ENCODE results near the gene EFCAB5. TPM values are rescaled to one million over a fixed set of nuclear protein-coding genes. Genes with fewer than 3 reads are reported as not detected.

The EFCAB5 gene
- total RNA-seq, 1 donor from 2014 or later = 1.8 TPM

- DNase-seq (no peak), ATAC-seq (no peak)
- Histone ChIP-seq H3K9me3 (no peaks in the 10 kb centered on the region), H3K27me3 (ENCODE audit: low read depth) (no peaks in the 10 kb centered on the region), H3K4me3 (no peak overlapping the region), H3K27ac (no peak overlapping the region), H3K4me1 (no peaks in the 10 kb centered on the region), H3K36me3 (no peaks in the 10 kb centered on the region)
- intact Hi-C loops (cut with DNase I) = no loop called here
- TF ChIP-seq, protein P1, sequence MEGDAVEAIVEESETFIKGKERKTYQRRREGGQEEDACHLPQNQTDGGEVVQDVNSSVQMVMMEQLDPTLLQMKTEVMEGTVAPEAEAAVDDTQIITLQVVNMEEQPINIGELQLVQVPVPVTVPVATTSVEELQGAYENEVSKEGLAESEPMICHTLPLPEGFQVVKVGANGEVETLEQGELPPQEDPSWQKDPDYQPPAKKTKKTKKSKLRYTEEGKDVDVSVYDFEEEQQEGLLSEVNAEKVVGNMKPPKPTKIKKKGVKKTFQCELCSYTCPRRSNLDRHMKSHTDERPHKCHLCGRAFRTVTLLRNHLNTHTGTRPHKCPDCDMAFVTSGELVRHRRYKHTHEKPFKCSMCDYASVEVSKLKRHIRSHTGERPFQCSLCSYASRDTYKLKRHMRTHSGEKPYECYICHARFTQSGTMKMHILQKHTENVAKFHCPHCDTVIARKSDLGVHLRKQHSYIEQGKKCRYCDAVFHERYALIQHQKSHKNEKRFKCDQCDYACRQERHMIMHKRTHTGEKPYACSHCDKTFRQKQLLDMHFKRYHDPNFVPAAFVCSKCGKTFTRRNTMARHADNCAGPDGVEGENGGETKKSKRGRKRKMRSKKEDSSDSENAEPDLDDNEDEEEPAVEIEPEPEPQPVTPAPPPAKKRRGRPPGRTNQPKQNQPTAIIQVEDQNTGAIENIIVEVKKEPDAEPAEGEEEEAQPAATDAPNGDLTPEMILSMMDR (IDR thresholded peaks at IDR 0.05) = no peak
Observed at GRCh38 chr17:29977836-29978235, 36.4 kb downstream of the EFCAB5 start.

GRCh38 chr17:29980261-29980660 is 38.8 kb downstream of the EFCAB5 start:
- TF ChIP-seq, protein P1 (IDR thresholded peaks at IDR 0.05) = no peak
- Histone ChIP-seq H3K4me3 (no peak overlapping the region), H3K27ac (no peak overlapping the region), H3K4me1 (no peaks in the 10 kb centered on the region), H3K27me3 (ENCODE audit: low read depth) (no peaks in the 10 kb centered on the region), H3K9me3 (no peaks in the 10 kb centered on the region), H3K36me3 (no peaks in the 10 kb centered on the region)
- DNase-seq (no peak), ATAC-seq (no peak)
- intact Hi-C loops (cut with DNase I) = no loop called here

DNA sequence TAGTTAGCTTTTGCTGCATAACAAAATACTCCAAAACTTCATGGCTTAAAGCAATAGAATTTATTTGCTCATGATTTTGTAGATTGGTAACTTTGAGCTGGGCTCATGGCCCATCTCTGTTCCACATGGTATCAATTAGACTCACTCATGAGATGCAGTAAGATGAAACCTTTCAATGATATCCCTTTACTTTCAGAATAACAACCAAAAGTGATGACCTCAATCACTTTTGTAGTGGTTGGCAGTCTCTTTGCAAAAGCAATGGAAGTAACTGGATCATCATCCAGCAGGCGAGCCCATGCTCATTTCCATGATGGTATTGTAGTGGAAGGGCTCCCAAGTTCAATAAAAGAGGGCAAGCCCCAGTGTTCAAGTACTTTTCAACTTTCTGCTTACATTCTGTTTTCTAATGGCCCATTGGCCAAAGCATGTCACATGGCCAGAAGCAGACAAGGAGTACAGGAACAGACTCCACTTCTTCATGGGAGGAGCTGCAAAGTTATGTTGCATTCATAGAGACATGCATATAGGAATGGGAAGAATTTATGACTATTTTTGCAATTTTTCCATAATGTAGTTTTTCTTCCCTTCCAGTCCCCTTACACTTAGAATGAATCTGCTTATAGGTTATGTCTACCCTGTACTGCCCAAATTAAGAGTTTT is 41.7 kb downstream of the EFCAB5 start:
- H3K36me3 ChIP-seq = no peaks in the 10 kb centered on the region
- DNase-seq (no peak), ATAC-seq (no peak)
- TF ChIP-seq, protein P1 (IDR thresholded peaks at IDR 0.05) = no peak
- no peaks in the 10 kb centered on the region for H3K9me3 ChIP-seq
- H3K4me1 ChIP-seq = no peaks in the 10 kb centered on the region
- no peak overlapping the region for H3K27ac ChIP-seq
- no peak overlapping the region for H3K4me3 ChIP-seq
- intact Hi-C loops (cut with DNase I) = no loop called here
- no peaks in the 10 kb centered on the region for H3K27me3 ChIP-seq (ENCODE audit: low read depth)

DNA sequence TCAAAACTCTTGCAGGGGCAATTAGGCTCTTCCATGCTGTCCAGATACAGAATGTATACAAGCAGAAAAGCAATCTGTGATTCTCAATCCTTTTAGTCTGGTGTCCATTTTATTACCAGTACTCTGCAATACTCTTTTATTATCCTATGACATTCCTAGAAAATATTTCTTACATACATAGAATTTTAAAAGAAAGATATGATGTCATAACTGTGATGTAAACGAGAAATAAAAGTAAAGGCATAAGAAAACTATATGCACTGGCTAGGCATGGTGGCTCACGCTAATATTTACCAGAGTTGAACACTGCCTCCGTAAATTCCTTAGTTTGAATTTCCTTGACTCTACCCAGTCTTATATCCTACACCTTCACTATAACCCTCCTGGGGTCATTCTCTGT is 55.0 kb downstream of the EFCAB5 start:
- DNase-seq = no peak
- H3K4me3 ChIP-seq = no peak overlapping the region
- no peaks in the 10 kb centered on the region for H3K36me3 ChIP-seq
- no peaks in the 10 kb centered on the region for H3K4me1 ChIP-seq
- TF ChIP-seq, protein P1 (IDR thresholded peaks at IDR 0.05) = no peak
- H3K27ac ChIP-seq = no peak overlapping the region
- no peaks in the 10 kb centered on the region for H3K27me3 ChIP-seq (ENCODE audit: low read depth)
- no peak for ATAC-seq
- intact Hi-C loops (cut with DNase I) = no loop called here
- no peaks in the 10 kb centered on the region for H3K9me3 ChIP-seq

GRCh38 chr17:30000001-30000754 is 58.7 kb downstream of the EFCAB5 start:
- intact Hi-C loops (cut with DNase I) = no loop called here
- Histone ChIP-seq H3K4me1 (no peaks in the 10 kb centered on the region), H3K27me3 (ENCODE audit: low read depth) (no peaks in the 10 kb centered on the region), H3K4me3 (no peak overlapping the region), H3K27ac (no peak overlapping the region), H3K9me3 (no peaks in the 10 kb centered on the region), H3K36me3 (no peaks in the 10 kb centered on the region)
- TF ChIP-seq, protein P1 (IDR thresholded peaks at IDR 0.05) = no peak
- DNase-seq = no peak
- no peak for ATAC-seq
